ENCODE results near the gene PPARGC1A.

PPARGC1A gene

GRCh38 chr4:23828020-23828715 lies 61.7 kb downstream of the PPARGC1A start:
- TF ChIP-seq CTCF (IDR thresholded peaks at IDR 0.05; ENCODE audit: borderline replicate concordance, control extremely low read depth, extremely low read depth, insufficient read depth, missing control alignments), result no peak
- no peak for DNase-seq (ENCODE audit: low spot score)
- in situ Hi-C loops (cut with MboI; ENCODE audit: low sequenced_read_pairs, unreplicated experiment), result no loop called here

DNA sequence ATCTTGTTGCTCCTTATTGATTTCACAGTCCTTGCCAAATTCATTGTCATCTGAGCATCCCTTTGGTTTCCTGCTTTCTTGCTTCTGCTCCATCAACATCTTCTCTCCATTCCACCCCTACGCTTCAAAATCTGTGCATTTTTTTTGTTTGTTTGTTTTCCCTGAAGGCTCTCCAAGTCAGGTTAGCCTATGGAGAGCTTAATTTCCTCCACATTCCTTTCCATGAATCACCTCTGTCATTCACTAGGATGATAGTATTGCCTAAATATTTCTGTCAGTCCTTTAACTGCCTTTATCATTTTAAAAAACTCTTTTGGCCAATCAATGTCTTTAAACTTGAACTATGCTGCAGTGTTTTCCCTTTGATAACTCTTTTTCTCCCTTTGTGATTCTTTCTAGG lies 67.7 kb downstream of the PPARGC1A start:
- no peak for TF ChIP-seq CTCF (IDR thresholded peaks at IDR 0.05; ENCODE audit: borderline replicate concordance, control extremely low read depth, extremely low read depth, insufficient read depth, missing control alignments)
- in situ Hi-C loops (cut with MboI; ENCODE audit: low sequenced_read_pairs, unreplicated experiment), result no loop called here
- no peak for DNase-seq (ENCODE audit: low spot score)

DNA sequence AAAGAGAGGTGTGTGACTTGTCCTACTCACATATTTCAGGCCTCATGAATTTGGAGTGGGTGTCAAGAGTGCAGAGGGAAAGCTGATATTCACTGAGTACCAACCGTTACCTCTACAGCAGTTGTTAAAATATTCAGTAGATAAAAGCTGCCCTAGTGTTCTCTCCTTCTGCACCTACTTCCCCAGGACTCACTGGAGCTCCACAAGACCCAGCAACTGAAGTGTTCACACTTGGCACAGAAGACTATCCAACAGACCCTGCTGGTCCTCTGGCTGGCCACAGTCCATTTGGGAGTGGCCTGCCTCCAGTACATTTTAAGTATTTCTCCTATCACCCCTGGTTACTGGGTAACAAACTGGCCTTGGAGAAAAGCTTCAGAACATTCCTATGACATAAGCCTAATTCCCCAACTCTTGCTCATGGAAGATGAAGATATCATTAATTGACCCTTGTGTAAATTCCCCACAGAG lies 70.8 kb downstream of the PPARGC1A start:
- no peak for DNase-seq (ENCODE audit: low spot score)
- in situ Hi-C loops (cut with MboI; ENCODE audit: low sequenced_read_pairs, unreplicated experiment), result no loop called here
- TF ChIP-seq CTCF (IDR thresholded peaks at IDR 0.05; ENCODE audit: borderline replicate concordance, control extremely low read depth, extremely low read depth, insufficient read depth, missing control alignments), result no peak

- DNase-seq (ENCODE audit: low spot score), result no peak
- in situ Hi-C loops (cut with MboI; ENCODE audit: low sequenced_read_pairs, unreplicated experiment), result no loop called here
- TF ChIP-seq CTCF (IDR thresholded peaks at IDR 0.05; ENCODE audit: borderline replicate concordance, control extremely low read depth, extremely low read depth, insufficient read depth, missing control alignments), result no peak
These were observed 71.6 kb downstream of the PPARGC1A start for GRCh38 chr4:23818097-23818885.

DNA sequence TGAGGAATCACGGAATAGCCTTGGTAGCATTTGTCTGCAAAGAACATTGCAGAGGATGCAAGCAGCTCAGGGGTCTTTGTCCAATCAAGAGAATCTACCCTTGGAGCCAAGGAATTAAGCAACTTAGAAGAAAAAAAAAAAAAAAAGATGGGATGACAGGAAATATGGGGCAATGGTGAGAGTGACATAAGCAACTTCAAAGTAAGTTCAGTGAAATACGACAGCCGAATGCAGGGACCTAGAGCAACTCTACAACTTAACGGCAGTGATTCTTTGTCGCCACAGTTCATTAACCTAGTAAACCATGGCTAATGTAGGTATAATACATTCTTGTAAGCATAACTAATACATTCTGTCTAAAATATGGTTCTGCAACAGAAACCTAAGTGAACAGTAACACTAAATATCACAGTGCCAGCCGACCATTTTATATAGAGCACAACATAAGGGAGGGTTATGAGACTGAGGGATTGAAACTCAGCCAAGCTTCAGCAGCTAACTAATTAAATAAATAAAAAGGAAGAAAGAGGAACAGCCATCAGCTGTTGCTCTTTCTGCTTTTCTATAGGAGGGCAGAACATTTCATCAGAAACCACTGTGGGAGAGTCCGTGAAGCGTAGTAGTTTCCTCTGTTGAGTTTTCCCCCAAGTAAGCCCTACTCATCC lies 74.7 kb downstream of the PPARGC1A start:
- DNase-seq (ENCODE audit: low spot score), result no peak
- in situ Hi-C loops (cut with MboI; ENCODE audit: low sequenced_read_pairs, unreplicated experiment), result no loop called here
- TF ChIP-seq CTCF (IDR thresholded peaks at IDR 0.05; ENCODE audit: borderline replicate concordance, control extremely low read depth, extremely low read depth, insufficient read depth, missing control alignments), result no peak

DNA sequence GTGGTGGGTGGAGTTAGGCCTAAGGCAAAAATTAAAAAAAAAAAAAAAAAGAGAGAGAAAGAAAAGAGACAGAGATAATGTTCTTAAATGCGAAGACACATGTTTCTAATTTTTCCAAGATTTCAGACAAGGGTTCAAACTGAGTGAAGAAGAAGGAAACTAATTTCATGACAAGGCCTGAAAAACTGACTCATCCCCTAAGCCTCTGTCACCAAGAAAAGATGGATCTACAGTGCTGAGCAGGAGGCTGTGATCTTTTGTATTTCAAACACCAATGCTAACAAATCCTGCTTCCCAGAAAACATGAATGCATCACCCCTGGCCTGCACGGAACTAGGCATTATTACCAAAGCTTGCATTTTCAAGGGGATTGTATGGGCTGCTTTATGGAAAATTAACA lies 75.3 kb downstream of the PPARGC1A start:
- TF ChIP-seq CTCF (IDR thresholded peaks at IDR 0.05; ENCODE audit: borderline replicate concordance, control extremely low read depth, extremely low read depth, insufficient read depth, missing control alignments), result no peak
- in situ Hi-C loops (cut with MboI; ENCODE audit: low sequenced_read_pairs, unreplicated experiment), result no loop called here
- no peak for DNase-seq (ENCODE audit: low spot score)

All from GM13976 (cell line).